ENCODE results near the gene LNPEP. TPM values are rescaled to one million over a fixed set of nuclear protein-coding genes. Genes with fewer than 3 reads are reported as not detected.

Gene LNPEP
- total and polyA plus RNA-seq, 4 donors, result 1.9 to 19.7 (median 9.5) TPM

GRCh38 chr5:97026721-97027120 lies 90.8 kb downstream of the LNPEP start:
- no peaks in the 10 kb centered on the region for H3K4me1 ChIP-seq (ENCODE audit: control insufficient read depth in 4 of 4, insufficient read depth in 4 of 4, low read length in 3 of 4)
- H3K27me3 ChIP-seq (ENCODE audit: control insufficient read depth in 4 of 4, insufficient read depth in 4 of 4, low read length in 3 of 4), result no peaks in the 10 kb centered on the region
- no peak overlapping the region for H3K4me3 ChIP-seq (ENCODE audit: low read depth in 1 of 3, low read length in 3 of 3)
- H3K27ac ChIP-seq (ENCODE audit: low read depth in 1 of 2, low read length in 2 of 2), result no peak overlapping the region
- no peak for DNase-seq (ENCODE audit: low spot score)
- H3K9me3 ChIP-seq (ENCODE audit: control insufficient read depth in 4 of 4, low read length in 3 of 4), result no peaks in the 10 kb centered on the region
- H3K36me3 ChIP-seq (ENCODE audit: control insufficient read depth in 4 of 4, insufficient read depth in 3 of 4, low read depth in 1 of 4, low read length in 3 of 4), result peaks cover 3 to 48% (median 40%) of the 10 kb centered on the region in 4 donors
- TF ChIP-seq SP1 (IDR thresholded peaks at IDR 0.05) (no peak), FOXA1 (IDR thresholded peaks at IDR 0.05) (no peak), EGR1 (IDR thresholded peaks at IDR 0.05; ENCODE audit: low read depth in 2 of 2) (no peak), NR2F2 (IDR thresholded peaks at IDR 0.05) (no peak), YY1 (IDR thresholded peaks at IDR 0.05) (no peak), RXRA (IDR thresholded peaks at IDR 0.05) (no peak), GABPA (IDR thresholded peaks at IDR 0.05 in 1 of 2, conservative IDR thresholded peaks at IDR 0.05 in 1 of 2) (no peak), FOXA2 (IDR thresholded peaks at IDR 0.05) (no peak), CTCF (IDR thresholded peaks at IDR 0.05; ENCODE audit: low read depth, low read length, missing input control) (no peak), HNF4A (conservative IDR thresholded peaks at IDR 0.05) (no peak), ATF3 (IDR thresholded peaks at IDR 0.05) (no peak), TAF1 (conservative IDR thresholded peaks at IDR 0.05) (no peak), RAD21 (IDR thresholded peaks at IDR 0.05) (no peak), REST (IDR thresholded peaks at IDR 0.05) (no peak), JUND (IDR thresholded peaks at IDR 0.05) (no peak), HNF4G (IDR thresholded peaks at IDR 0.05) (no peak)
- 98% methylated on average over 6 of the region's 6 CpGs for WGBS
- H3K9ac ChIP-seq (ENCODE audit: low read depth in 1 of 2, low read length in 2 of 2), result no peak overlapping the region

DNA sequence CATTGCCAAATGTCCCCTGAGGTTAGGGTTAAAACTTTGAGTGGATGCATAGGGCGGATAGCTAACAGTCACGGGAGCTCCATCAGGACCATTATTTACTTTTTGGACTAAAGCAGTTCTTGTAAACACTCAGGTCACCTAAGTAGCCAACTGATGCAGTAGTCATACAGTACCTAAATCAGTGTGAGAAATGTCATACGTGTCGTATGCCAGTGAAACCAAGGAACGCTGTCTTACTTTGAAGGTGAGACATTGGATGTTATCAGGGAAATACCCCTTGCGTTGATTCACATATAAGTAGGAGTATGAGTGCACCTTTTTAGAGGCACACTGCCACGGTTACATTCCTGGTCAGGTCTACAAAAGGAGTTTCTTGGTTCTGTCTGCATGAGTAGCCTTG lies 101.9 kb downstream of the LNPEP start:
- no peak for DNase-seq (ENCODE audit: low spot score)
- TF ChIP-seq, protein P1, sequence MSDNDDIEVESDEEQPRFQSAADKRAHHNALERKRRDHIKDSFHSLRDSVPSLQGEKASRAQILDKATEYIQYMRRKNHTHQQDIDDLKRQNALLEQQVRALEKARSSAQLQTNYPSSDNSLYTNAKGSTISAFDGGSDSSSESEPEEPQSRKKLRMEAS (IDR thresholded peaks at IDR 0.05), result no peak
- TF ChIP-seq FOXA2 (IDR thresholded peaks at IDR 0.05) (no peak), HNF4A (conservative IDR thresholded peaks at IDR 0.05) (no peak), YY1 (IDR thresholded peaks at IDR 0.05) (no peak), HNF4G (IDR thresholded peaks at IDR 0.05) (no peak), ATF3 (IDR thresholded peaks at IDR 0.05) (no peak), RXRA (IDR thresholded peaks at IDR 0.05) (no peak), NR2F2 (IDR thresholded peaks at IDR 0.05) (no peak), CTCF (IDR thresholded peaks at IDR 0.05; ENCODE audit: low read depth, low read length, missing input control) (no peak), EGR1 (IDR thresholded peaks at IDR 0.05; ENCODE audit: low read depth in 2 of 2) (no peak), SP1 (IDR thresholded peaks at IDR 0.05) (no peak)
- Histone ChIP-seq H3K4me3 (ENCODE audit: low read depth in 1 of 3, low read length in 3 of 3) (no peak overlapping the region), H3K27ac (ENCODE audit: low read depth in 1 of 2, low read length in 2 of 2) (no peak overlapping the region), H3K9ac (ENCODE audit: low read depth in 1 of 2, low read length in 2 of 2) (no peak overlapping the region), H3K36me3 (ENCODE audit: control insufficient read depth in 4 of 4, insufficient read depth in 3 of 4, low read depth in 1 of 4, low read length in 3 of 4) (no peaks in the 10 kb centered on the region), H3K9me3 (ENCODE audit: control insufficient read depth in 4 of 4, low read length in 3 of 4) (no peaks in the 10 kb centered on the region), H3K4me1 (ENCODE audit: control insufficient read depth in 4 of 4, insufficient read depth in 4 of 4, low read length in 3 of 4) (no peaks in the 10 kb centered on the region), H3K27me3 (ENCODE audit: control insufficient read depth in 4 of 4, insufficient read depth in 4 of 4, low read length in 3 of 4) (no peaks in the 10 kb centered on the region)
- WGBS, result 83% methylated on average over 7 of the region's 7 CpGs

All from liver (tissue), 9 donors.